Measurements from ENCODE around the gene CIDEB.

DNA sequence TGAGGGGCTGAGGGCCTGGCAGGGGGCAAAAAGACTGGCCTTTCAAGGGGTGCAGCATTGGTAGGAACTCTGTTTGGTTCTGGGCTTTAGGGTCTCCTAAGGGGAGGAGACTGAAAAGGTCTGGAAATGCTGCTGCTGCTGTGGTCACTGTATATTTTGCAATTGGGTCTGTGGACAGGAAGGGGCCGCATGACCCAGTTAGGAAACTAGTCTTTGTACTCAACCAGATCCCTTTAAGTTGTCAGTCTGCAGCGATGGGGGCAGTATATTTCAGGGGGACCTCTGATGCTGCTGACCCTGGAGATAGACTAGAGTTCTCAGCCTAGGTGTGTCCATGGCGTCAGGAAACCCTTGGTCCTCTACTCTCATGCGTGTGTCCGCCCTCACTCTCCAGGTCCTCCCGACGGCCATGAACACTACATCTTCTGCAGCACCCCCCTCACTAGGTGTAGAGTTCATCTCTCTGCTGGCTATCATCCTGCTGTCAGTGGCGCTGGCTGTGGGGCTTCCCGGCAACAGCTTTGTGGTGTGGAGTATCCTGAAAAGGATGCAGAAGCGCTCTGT lies 7.5 kb upstream of the CIDEB start:
- TF ChIP-seq, protein P1, sequence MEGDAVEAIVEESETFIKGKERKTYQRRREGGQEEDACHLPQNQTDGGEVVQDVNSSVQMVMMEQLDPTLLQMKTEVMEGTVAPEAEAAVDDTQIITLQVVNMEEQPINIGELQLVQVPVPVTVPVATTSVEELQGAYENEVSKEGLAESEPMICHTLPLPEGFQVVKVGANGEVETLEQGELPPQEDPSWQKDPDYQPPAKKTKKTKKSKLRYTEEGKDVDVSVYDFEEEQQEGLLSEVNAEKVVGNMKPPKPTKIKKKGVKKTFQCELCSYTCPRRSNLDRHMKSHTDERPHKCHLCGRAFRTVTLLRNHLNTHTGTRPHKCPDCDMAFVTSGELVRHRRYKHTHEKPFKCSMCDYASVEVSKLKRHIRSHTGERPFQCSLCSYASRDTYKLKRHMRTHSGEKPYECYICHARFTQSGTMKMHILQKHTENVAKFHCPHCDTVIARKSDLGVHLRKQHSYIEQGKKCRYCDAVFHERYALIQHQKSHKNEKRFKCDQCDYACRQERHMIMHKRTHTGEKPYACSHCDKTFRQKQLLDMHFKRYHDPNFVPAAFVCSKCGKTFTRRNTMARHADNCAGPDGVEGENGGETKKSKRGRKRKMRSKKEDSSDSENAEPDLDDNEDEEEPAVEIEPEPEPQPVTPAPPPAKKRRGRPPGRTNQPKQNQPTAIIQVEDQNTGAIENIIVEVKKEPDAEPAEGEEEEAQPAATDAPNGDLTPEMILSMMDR (conservative IDR thresholded peaks at IDR 0.05; ENCODE audit: low read depth, low read length), result no peak
- no peak for TF ChIP-seq EZH2 (IDR thresholded peaks at IDR 0.05; ENCODE audit: borderline replicate concordance, low read depth, low read length, poor library complexity, severe bottlenecking)

Data from A673 (cell line).